Stimulated activated CD8-positive, alpha-beta memory T cell treated with anti-CD3 and anti-CD28 coated beads, Interleukin-7, amount 100 ng/mL, for 1 hour (primary cell): Measurements from ENCODE around the gene AK4.
"Not testable (repeated sequence)": the region's sequence is repeated elsewhere in the genome, so short reads cannot be mapped to it uniquely, and the experiment has no call there.

Experiments
- DNase-seq, 2 donors: peaks; one replicate each; pipeline ENCODE4 v3.0.0-alpha.2; 2020; ENCODE audit warnings: low read depth in 2 of 2

AK4 gene

GRCh38 chr1:65214340-65215027, 66.5 kb downstream of the AK4 start:
- DNase-seq = no peak

DNA sequence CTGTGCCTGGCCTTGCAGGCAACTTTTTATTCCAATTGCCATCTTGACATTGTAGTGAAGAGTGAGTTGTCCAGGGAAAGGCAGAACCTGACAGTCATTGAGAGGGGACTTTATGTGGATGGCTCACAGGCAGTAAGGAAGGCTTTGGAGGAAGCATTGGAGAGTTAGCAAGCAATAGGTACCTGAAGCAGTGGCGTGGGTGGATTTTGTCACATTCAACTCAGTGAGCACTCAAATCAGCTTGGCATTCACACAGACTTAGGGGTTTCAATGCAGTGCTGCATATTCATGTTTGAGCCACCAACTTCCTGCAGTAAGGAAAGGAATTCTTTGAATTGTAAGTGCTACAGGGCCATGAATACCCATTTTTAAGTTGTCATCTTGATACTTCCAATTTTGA, 69.0 kb downstream of the AK4 start:
- no peak for DNase-seq

GRCh38 chr1:65221638-65222339, 73.8 kb downstream of the AK4 start:
- DNase-seq = no peak

DNA sequence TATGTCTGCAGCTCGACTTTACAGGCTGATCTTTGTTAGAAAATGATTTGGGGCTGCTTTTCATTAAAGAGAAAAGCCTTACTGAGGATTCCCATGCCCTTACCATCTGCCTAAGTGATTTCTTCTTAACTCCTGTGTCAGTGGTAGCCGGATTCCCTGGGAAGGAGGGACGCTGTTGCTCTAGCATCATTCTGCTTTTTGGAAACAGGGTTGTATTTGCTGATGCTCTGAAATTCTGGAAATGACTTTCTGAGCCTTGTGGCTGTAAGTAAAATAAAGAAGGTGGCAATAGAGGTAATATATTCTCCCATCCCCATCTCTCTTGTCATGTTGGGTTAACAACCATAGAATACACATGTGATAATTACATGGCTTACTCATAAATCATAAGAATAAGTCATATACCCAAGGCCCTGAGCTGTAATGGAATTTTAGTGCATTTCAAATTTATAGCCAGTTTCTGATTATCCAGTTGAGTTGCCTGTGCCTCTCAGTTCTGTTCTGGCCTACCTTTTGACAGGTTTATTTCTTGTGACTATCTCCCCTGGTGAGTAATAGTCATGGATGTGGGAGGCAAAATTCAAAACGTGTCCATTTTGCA, 74.4 kb downstream of the AK4 start:
- DNase-seq = no peak

- DNase-seq = no peak
Measured at GRCh38 chr1:65224681-65225091, 76.7 kb downstream of the AK4 start.

GRCh38 chr1:65225179-65225578, 77.2 kb downstream of the AK4 start:
- no peak for DNase-seq

- no peak for DNase-seq
Measured at GRCh38 chr1:65229201-65229600, 81.2 kb downstream of the AK4 start.

- no peak for DNase-seq
Measured at GRCh38 chr1:65229754-65230339, 81.8 kb downstream of the AK4 start.

- DNase-seq = no peak
Measured at GRCh38 chr1:65230731-65231481, 82.9 kb downstream of the AK4 start.

DNA sequence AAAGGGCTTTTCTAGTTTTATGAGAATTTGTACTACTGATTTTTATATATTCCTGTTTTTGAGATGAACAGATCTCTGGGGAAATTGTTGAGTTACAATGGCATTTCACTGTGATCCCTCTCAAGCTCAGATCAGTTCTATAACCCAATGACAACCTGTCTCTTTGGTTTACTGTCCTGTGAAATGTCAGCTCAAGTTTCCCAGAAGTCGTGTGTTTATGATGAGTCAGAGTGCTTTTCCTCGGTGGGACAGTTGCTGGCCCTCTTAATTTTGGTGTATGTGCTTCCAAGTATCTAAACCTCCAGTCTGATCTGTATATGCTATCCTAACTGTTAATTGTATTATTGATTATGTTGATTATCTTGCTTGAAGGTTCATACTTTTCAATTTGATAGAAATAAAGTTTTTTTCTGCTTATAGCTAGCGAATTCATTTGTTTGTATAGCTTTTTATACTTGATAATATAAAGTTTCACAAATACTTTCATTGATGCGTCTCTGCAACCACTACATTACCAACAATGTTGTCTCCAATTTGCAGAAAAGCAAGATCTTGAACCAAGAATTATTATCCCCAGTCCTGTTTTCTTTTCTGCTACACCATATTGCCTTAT, 83.8 kb downstream of the AK4 start:
- no peak for DNase-seq

GRCh38 chr1:65232461-65232990, 84.5 kb downstream of the AK4 start:
- DNase-seq = no peak

DNA sequence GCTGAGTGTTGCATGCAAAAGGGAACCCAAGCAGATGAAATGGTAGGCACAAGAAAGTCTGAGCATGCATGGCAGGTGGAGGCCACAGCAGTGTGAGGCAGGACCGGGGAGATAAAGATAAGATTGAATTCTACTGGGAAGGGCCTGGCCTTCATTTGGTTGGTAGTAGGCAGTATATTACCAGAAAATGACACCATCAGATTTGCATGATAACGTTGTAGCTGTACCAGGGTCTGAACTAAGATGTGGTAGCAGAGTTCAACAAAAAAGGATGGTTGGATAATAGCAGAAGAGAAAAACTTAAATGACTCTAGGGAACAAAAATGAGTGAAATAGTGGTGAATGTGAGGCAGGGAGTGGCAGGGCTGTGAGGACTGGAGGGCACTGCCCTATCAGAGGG, 85.8 kb downstream of the AK4 start:
- DNase-seq = no peak

GRCh38 chr1:65235867-65236805, 88.1 kb downstream of the AK4 start:
- no peak for DNase-seq

GRCh38 chr1:65237088-65237487, 89.1 kb downstream of the AK4 start:
- not testable (repeated sequence) for DNase-seq

DNA sequence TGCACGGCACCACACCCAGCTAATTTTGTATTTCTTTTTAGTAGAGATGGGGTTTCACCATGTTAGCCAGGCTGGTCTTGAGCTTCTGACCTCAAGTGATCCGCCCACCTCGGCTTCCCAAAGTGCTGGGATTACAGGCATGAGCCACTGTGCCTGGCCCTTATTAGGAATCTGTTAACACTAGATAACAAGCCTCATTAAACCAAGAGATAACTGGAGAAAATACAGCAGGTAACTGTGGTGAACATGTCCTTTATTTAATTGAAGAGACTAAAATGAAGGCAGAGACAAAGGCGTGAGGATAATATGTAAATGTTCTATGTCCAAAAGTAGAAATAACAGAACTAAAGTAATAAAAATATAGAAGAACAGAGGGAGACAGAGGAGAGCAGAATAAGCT, 89.5 kb downstream of the AK4 start:
- DNase-seq = no peak

- no peak for DNase-seq
Measured at GRCh38 chr1:65238010-65238409, 90.0 kb downstream of the AK4 start.

- no peak for DNase-seq
Measured at GRCh38 chr1:65243491-65243890, 95.5 kb downstream of the AK4 start.

DNA sequence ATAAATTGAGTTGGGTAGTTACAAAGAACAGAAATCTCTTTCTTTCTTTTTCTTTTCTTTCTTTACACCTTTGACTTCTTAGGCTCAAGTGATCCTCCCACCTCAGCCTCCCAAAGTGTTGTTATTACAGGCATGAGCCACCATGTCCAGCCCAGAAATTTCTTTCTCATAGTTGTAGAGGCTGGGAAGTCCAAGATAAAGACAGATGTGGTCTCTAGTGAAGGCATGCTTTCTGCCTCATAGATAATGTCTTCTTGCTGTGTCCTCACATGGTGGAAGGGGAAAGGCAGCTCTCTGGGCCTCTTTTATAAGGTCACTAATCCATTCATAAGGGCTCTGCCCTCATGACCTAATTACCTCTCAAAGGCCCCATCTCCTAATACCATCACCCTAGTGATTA, 97.3 kb downstream of the AK4 start:
- DNase-seq = no peak

GRCh38 chr1:65247419-65248359, 99.7 kb downstream of the AK4 start:
- DNase-seq = no peak
